GM13976 (cell line): Measurements from ENCODE around the gene PTPRM.

Experiments
- DNase-seq: peaks from one replicate; pipeline ENCODE4 v3.0.0; 2012; ENCODE audit warnings: low spot score
- in situ Hi-C: fragments of 300-500 bp; cut with MboI; formaldehyde crosslinking; loops from one replicate; pipeline ENCODE4 v1.12.0; 2022; ENCODE audit warnings: low sequenced_read_pairs, mixed read lengths, inconsistent platforms; ENCODE audit not compliant: unreplicated experiment
- TF ChIP-seq, protein P1 (sequence below): IDR thresholded peaks from 2 replicates; pipeline ENCODE4 v1.5.1; 2012; ENCODE audit warnings: borderline replicate concordance, mild to moderate bottlenecking; ENCODE audit not compliant: insufficient read depth; ENCODE audit errors: extremely low read depth, missing control alignments, control extremely low read depth

The PTPRM gene

GRCh38 chr18:7562491-7562890 lies 4.6 kb upstream of the PTPRM start:
- in situ Hi-C loops, result no loop called here
- TF ChIP-seq, protein P1, sequence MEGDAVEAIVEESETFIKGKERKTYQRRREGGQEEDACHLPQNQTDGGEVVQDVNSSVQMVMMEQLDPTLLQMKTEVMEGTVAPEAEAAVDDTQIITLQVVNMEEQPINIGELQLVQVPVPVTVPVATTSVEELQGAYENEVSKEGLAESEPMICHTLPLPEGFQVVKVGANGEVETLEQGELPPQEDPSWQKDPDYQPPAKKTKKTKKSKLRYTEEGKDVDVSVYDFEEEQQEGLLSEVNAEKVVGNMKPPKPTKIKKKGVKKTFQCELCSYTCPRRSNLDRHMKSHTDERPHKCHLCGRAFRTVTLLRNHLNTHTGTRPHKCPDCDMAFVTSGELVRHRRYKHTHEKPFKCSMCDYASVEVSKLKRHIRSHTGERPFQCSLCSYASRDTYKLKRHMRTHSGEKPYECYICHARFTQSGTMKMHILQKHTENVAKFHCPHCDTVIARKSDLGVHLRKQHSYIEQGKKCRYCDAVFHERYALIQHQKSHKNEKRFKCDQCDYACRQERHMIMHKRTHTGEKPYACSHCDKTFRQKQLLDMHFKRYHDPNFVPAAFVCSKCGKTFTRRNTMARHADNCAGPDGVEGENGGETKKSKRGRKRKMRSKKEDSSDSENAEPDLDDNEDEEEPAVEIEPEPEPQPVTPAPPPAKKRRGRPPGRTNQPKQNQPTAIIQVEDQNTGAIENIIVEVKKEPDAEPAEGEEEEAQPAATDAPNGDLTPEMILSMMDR, result no peak
- no peak for DNase-seq

DNA sequence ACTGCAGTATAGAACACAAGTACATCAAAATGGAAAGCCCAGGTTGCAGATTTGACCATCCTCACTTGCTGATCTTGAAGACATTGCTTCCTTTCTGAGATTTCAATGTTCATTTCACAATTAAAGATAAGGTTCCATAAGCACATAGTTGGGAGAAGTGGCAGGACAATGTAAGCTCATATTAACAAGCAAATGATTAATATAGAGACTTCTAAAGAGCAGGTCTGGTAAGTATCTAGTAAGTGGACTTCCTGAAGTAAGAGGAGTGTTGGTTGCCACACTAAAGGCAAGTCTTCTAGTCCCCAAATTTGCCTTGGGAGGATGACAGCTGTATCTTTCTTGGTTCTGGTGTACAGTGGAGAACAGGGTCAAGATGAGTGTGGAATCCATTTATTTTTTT lies 1.4 kb upstream of the PTPRM start:
- in situ Hi-C loops, result no loop called here
- TF ChIP-seq, protein P1, result no peak
- DNase-seq, result no peak

- DNase-seq, result no peak
- TF ChIP-seq, protein P1, result no peak
- in situ Hi-C loops, result no loop called here
These were observed 911 bp upstream of the PTPRM start for GRCh38 chr18:7566244-7566566.

DNA sequence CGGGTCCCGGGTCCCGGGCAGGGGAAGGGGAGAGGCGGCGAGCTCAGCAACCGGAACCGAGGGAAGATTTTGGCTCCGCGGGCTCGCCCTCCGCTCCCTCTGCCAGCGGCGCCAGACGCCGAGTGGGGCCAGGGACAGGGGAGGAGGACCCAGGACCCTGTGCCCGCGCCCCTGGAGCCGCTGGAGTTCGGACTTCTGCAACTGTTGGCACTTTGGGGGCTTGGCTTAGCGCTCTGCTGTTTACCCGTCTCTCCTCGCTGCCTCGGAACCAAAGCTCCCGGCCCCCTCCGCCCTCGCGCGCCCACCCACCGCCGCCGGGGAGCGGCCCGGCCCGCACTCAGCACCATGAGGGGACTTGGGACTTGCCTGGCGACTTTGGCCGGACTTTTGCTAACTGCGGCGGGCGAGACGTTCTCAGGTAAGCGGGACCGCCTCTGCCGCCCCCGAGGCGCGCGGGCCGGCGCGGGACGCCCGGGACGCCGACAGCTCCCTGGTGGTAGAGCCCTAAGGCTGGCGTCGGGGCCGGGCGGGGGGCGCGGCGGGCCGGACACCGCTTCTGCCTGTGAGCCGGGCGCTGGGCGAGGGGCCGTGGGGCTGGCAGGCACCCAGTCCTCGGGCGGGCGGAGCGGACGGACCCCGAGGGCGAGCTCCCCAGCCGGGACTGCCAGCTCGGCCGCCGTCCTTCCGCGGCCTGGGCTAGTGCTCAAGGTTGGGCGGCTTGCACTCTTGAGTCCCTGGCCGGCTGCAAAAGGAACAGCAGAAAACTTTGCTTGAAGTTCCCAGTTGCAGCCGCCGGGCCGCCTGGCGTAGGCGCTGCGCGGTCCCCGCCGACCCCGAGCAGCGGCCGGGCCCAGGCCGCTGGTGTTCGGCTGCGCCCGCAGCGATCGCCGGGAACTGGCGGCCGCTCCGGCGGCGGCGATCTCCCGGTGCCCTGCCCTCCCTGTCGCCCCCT lies 634 bp downstream of the PTPRM start:
- peak; percentile 30 for DNase-seq
- in situ Hi-C loops, result no loop called here
- TF ChIP-seq, protein P1, result no peak

DNA sequence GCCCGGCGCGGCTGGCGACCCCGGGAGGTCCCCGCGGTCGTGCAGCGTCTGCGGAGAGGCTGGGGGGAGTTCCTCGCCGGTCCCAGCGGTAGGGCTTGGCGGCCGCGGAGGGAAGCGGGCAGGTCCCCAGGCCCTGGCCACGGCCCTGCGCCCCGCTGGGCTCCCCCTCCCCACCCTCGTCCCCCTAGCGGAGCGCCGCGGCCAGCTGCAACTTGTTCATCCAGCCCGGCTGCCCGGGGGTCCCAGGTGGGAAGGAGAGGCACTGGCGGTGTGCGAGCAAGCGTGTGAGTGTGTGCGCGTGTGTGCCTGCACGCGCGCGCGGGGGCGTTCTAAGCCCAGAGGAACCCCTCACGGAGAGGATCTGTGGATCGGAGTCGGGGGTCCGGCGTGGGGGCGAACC lies 1.3 kb downstream of the PTPRM start:
- DNase-seq, result no peak
- TF ChIP-seq, protein P1, result no peak
- in situ Hi-C loops, result no loop called here

- TF ChIP-seq, protein P1, result no peak
- in situ Hi-C loops, result no loop called here
- DNase-seq, result no peak
These were observed 4.5 kb downstream of the PTPRM start for GRCh38 chr18:7571626-7572025.

DNA sequence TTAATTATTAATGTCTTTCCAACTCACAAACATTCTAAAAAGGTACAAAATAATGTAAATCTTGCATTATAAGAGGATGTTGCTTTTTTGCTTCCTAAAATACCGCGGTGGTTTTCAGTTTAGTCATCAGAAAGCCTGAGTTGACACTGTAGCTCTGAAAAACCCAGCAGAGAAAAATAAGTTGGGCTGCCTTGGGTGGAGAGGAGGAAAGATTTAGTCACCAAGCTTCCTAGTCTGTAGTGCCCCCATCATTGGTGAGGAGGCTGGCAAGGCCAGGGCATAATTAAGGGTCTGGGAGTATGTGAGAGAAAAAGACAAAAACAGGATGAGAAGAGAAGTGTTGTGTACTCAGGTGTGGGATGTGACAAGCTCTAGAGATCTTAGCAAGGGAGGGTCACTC lies 5.7 kb downstream of the PTPRM start:
- in situ Hi-C loops, result no loop called here
- TF ChIP-seq, protein P1, result no peak
- DNase-seq, result no peak
